ENCODE measurements around the gene SLC35B4.

Gene SLC35B4, protein sequence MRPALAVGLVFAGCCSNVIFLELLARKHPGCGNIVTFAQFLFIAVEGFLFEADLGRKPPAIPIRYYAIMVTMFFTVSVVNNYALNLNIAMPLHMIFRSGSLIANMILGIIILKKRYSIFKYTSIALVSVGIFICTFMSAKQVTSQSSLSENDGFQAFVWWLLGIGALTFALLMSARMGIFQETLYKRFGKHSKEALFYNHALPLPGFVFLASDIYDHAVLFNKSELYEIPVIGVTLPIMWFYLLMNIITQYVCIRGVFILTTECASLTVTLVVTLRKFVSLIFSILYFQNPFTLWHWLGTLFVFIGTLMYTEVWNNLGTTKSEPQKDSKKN

DNA sequence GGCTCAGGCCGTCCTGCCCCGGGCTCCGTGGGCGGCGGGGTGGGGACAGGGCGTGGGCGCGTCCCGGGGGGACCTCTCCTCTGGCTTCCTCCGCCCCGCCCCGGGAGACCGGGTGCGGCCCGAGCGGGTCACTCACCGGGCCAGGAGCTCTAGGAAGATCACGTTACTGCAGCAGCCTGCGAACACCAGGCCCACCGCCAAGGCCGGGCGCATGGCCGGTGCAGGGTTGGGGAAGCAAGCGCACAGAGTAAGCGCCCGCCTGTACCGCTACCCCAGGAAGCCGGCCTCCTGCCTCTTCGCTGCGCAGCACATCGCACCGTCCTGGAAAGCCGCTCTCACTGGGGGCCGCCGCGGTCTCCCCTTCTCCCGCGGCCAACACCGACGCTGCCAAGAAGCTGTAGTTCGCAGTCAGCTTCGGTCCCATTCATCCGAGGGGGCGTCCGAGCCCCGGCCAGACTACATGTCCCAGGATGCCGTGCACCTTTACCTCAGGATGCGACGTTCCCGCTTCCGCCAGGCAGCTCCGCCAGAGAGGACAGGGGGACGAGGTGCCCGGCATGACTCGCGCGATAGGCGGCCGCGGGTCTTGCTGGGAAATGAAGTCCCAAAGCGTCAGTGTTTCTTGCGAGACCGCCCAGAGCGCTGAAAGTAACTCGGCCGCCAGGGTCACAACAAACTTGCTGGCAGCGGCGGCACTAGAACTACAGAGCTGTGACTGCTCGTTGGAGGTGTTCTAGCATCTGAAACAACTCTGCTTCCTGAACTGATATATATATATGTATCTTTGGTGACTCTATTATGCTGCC lies at the start of gene SLC35B4:
Gene SLC35B4 (minus strand): TSS at position 392 of the 806 bp plus-strand sequence. CDS start 179 bp downstream, at position 213.
- peak; percentile 96 for DNase-seq

DNA sequence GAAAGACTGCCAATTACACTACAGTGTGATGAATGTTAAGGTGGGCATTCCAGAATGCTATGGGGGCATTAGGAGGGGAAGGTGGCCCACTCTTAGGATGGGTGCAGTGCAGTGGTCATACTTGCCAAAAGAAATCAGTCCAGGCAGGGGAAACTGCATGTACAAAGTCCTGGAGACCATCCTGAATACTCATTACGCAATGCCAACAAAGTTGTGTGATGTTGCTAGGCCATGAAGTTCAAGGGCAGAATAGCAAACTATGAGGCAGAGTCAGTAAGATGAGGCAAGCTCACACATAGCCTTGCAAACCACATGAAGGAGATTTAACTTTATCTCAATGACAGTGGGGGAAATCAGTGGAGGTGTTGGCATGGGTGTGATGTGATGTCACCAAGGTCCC lies 49.8 kb upstream of the SLC35B4 start:
- DNase-seq = no peak

DNA sequence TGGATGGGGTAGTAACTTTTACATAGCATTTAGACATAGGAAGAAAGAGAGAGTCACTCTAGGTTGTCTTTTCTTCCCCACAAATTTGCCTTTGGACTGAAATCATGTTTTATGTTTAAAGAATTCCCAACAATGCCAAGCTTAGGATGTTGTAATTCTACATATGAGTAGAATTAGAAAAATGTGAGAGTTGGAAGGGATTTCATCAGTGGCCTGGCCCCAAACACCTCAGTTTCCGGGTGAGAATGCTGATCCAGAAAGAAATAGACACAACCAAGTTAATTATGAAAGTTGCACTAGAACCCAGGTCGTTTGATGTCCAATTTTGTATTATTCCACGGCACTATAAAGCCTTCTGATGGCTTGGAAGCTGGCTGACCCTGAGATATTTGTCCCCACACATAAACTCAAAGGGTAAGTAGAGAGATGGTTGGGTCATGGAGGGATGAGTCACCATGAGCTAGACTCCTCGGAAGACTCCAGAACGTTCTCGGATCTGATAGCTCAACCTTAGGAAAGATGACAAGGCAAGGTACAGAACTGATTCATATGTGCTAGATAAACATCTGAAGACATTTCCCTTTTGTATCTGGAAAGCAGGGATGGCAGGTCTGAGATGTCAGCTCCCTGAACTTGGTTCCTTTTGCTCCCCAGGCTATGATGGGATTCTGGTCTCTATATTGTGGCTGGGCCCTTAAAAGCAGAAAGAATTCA lies 48.8 kb upstream of the SLC35B4 start:
- DNase-seq = no peak

DNA sequence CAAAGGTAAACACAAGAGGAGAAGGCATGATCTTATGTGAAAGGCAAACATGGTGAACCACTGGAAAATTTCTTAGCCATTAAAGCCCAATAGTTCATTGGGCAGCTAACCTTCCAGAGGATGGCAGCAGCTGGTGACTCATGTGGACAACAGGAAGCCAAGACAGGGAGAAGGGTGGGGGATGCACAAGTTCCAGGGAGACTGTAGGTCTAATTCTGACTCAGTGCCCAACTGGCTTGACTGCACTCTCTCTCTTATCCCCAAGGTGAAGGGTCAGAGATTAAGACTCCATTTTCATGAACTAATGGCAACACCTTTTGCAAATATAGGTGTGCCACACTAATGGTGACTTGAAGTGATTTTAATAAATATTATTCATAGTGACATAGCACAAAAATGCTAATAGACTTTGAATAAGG lies 47.9 kb upstream of the SLC35B4 start:
- no peak for DNase-seq

DNA sequence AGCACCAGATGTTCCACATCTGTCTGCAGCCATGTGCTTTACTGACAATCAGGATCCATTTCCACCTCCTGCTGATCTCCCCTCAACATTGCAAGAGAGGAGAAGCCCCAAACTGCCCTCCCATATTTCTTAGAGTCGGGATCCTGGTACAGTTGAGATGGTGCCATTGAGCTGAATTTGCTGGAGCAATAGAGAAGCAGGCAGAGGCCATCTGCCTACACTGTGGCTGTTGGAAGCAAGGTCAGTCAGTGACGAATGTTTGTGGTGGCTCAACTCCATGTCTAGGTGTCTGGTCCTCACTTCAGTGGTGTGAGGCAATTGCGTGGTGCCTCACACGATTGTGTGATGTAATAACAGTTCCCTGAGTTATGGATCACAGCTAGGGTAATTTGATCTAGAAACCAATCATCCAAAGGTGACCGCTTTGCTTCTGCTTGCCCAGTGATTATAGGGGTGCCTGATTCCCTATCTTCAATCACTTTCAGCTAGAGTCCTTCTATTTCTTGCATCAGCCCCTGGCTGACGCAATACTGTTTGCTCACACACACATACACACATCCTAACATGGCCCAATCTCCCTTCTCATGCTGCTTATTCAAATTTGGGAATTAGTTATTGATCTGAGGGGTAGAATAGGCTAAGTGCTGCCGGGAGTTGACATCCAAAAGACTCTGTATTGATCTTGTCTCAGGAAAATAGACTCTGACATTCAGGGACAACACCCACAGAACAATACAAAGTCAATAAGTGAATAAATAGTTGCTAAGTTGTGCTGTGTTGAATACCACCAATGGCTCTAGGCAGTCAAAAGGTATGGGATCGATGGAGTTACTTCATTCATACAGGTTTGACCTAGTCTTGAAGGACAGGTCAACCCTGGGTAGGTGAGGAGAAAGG lies 46.1 kb upstream of the SLC35B4 start:
- DNase-seq = no peak

DNA sequence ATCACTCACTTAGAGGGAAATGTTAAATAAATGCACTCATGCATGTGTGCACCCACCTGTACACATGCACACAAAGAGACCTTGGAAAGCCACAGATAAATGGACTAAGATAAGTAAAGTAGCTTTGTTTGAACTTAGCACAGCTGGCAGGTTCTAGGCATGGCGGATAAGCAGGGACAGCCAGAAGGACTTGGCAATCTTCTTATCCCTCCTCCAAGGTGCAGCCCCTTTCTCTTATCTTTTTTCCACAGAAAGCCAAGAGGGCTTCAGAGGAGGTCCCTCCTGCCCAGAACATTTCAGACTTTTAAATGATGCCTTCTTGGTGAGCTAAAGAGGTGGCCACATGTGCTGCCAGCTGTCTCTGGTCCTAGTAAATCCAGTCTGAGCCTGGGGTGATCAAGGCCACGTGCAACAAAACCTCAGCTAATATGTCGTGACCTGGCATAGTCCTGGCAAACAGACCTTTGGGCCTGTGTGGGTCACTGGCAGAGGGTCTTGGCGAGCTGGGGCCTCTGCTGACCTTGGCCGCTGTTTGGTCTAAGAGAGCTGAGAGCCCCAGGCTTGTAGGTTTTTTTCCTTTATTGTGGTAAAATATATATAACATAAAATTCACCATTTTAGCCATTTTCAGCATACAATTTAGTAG lies 43.2 kb upstream of the SLC35B4 start:
- DNase-seq = no peak

DNA sequence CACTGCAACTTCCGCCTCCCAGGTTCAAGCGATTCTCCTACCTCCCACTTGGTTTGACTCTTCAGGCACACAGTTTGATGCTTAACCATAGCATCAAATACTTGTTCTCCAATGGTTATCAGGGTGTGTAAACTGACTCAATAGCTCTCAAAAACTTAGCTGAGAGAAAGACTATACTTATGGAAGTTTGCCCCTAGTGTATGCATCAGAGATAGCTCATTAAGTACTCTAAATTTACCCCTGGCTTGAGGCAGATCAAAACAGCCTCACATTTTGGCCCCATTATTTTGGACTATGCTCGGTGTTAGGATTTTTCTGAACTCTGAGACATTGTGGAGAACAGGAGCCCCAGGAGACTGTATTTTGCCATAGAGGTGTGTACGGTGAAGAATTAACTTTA lies 40.8 kb upstream of the SLC35B4 start:
- no peak for DNase-seq

DNA sequence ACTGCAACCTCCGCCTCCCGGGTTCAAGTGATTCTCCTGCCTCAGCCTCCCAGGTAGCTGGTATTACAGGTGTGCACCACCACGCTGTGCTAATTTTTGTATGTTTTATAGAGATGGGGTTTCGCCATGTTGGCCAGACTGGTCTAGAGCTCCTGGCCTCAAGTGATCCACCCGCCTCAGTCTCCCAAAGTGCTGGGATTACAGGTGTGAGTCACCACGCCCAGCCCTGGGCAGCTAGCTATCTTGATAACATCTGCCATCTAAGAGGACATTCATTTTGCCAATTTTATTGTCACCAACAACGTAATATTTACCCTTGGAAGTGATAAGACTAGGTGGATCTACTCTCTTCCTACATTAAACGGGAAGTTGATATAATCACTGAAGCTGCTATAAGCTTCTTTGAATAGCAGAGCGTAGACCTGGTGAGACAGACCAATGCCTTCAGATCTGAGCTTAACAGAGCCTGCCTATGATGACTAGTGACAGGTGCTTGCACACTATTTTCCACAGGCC lies 39.7 kb upstream of the SLC35B4 start:
- no peak for DNase-seq

DNA sequence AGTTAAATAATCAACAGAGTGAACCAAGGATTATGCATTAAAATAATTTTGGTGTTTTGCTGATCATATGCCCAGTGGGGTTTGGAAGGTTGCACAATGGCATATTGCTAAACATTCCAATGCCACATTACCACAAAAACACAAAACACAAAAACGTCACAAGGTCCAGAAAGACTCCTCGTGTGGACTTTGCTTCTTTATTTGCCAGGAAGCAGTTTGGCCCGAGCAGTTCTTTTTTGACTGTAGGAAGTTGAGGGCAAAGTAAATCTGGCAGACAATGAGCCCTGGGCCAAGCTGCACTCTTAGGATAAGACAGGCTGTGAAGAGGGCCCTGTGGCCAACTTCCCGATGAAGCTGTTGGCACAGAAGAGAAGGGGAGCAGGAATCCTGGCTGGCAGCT lies 39.2 kb upstream of the SLC35B4 start:
- DNase-seq = no peak

DNA sequence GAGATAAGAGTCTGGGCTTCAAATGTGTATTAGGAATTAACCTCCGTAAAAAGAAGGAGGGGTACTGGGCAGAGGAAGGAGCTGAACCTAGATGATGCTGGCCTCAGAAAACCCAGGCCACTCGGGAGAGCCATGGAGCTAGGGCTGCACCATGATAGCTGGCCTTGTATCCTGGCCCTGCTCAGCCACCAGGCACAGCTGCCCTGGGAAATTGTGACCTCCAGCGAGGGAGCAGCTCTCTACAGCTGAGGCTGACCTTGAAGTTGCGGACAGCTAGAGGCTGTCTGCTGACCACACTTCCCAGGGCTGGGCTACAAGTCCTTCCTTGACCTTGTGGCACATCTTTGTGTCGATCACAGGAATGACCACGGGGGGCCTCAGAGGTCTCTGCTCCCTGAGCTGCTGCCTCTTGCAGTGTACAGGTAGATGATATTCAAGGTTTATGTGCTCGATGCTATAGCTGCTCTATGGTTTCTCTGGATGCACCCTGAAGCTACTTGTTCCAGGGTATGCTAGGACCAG lies 38.3 kb upstream of the SLC35B4 start:
- no peak for DNase-seq

DNA sequence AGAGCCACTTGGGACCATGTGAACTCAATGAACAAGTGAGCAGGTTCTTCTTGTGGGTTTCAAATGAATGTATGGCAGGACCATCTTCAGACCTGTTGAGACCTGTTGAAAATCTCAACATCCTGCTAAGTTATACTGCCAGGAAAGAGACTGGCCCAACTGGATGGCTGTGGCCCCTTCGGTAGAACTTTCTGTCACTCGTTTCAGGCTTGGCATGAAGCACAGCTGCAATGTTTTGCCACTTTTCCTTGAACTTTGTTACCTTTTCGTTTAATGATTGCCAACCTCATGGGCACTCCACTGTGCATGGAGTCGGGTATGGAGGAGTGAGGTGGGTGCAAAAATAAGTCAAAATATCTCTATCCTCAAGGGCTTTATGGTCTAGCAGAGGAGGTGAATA lies 36.7 kb upstream of the SLC35B4 start:
- DNase-seq = no peak

DNA sequence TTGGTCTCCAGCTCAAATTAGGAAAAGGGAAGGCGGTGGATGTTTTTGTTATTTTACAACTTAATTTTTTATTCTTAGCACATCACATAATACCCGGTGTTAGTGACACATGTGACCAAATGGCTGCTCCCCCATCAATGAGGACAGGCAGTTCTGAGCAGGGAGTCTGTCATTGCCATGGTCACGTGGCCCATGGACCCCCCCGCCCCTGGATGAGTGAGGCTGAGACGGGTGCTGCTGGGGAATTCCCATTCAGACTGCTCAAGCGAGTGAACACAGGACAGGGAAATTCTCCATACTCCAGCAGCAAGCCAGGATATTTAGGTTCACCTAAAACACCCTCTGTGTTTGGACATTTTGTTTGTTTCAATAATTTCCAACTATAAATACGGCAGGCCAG lies 34.7 kb upstream of the SLC35B4 start:
- no peak for DNase-seq

DNA sequence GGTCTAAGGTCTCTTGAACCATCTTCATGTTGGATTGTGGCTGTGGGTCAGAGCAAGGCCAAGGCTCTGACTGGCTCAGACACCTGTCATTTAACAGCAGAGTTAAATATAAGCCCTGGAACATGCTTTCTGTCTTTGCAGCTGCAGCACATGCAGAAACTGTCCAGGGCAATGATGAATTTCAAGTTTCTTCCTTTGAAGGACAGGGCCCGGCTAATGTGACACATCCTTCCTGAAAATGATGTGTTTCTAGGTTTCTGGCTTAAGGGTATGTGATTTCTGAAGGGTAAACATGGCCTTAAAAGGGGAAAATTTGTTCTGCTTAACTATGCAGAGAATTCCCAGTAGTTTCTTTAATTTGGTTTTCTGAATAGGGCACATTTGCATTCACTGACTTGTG lies 34.0 kb upstream of the SLC35B4 start:
- no peak for DNase-seq

DNA sequence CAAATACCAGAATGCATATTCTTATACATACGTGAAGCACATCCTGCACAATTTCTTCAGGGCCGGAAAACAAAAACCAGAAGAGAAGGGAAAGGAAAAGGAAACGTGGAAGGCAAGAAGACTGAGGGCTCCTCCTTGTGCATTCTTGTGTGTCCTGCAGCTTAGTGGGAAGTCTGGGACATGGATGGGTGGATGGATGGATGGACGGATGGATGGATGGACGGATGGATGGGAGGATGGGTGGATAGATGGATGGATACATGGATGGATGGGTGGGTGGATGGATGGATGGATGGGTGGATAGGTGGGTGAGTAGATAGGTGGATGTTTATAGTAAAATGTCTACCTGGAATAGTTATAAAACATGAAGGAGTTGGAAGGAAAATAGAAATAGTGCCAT lies 30.8 kb upstream of the SLC35B4 start:
- DNase-seq = no peak

DNA sequence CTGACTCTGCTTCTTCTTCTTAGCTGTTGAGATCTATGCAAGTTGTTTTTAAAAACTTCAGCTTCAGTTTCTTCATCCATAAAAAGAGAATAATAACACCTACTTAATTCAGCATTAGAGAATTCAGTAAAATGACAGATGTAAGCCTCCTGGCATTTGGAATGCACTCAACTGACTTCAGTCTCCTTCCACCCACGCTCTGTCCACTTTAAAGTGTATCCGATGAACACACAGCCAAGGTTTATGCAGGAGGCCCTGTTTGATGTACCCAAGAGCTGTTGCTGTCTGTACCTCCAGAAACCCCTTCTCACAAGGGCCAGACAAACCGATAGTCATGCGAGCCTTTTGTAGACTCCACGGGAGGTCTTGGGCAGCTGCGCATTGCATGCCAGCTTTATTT lies 27.1 kb upstream of the SLC35B4 start:
- no peak for DNase-seq

DNA sequence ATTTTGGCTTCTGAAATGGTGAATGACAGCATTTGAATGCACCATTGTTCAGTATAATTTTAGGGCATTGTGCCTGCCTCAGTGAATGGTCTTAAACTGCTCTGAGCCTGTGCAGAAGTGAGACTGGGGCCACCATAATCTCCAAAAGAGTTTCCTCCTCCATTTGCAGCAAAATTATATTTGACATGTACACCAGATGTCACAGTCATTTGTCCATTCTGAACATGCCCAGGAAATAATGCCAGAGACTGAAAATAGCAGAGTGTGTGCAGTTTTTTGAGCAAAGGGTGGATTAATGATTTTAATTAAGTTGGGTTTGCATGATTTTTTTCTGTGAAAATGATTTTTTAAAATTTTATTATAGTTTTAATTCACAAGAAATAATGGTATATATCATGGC lies 26.4 kb upstream of the SLC35B4 start:
- no peak for DNase-seq

DNA sequence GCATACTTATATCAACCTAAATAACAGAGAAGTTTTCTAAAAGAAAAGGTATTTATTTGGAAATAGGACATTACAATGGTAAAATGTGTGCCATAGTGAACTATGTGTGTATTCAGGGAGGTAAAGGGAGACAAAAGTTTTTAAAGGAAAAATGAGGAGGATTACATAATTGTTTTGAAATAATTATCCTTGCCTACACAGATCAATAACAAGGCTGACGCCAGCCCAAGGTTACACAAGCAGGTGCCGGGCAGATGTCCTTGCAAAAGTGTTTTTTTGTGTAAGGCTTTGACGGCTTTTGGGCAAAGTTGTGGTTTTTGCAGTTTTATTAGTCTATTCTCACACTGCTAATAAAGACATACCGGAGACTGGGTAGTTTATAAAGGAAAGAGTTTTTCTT lies 22.7 kb upstream of the SLC35B4 start:
- no peak for DNase-seq

DNA sequence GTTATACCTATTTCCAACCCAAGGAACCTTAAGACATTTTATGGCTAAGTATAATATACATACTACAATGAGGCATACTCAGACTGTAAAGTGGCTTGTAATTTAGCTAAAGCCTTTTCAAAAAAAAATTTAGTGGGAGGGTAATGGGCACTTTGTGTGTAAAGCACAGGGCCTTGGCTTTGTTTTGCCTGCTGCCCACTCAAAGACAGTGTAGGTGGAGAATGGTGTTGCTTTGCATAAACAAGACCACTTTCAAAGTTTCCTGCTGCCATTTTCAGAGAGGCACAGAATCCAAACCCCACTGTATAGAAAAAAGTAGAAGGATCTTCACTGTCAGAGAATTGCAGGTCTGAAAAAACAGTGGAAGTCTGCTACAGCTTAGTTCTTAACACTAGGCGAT lies 21.2 kb upstream of the SLC35B4 start:
- DNase-seq = no peak

DNA sequence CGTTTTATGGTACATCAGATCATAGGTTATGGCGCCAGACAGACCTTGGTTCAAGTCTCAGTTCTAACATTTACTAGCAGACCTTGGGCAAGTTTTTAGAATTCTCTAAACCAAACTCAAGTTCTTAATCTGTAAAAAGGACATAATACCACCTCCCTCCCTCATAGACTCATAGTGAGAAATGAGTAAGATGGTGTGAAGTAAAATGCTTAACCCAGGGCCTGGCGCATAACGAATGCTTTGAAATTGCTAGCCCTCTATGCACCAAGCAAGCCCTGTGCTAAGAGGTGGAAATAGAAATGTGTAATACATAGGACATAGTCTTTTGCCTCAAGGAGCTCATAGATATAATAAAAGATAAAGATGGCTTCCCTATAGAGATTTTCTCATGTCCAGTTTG lies 17.7 kb upstream of the SLC35B4 start:
- no peak for DNase-seq

DNA sequence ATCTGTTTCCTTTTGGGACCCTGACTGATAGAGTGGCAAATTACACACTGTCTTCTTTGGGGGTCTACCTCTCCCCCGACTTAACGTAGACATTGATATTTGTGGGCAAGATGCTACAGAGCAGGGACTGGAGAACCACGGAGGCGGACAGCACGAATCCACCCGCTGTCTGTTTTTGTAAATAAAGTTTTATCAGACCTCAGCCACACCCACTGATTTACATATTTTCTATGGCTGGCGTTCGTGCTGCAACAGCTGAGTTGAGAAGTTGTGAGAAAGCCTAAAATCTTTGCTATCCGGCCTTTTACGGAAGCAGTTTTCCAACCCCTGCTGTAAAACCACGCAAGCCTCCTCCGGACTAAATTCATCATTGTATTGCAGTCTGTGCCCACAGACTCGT lies 17.2 kb upstream of the SLC35B4 start:
- no peak for DNase-seq

DNA sequence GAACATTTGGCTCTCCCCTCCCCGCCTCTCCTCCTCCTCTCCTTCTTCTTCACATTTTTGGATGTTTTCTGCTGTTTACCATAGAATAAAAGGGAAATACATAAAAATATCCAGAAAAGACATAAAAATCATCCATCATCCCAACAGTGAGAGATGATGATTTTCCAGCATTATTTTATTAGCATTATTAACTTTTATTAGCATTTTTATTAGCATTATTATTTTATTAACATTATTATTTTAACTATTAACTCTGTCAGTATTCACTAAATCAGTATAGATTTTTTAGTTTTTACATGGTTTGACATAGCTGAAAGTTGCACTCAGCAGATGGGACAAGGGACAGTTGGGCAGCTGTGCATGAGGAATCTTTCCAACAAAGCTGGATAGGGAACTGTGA lies 16.2 kb upstream of the SLC35B4 start:
- DNase-seq = no peak

DNA sequence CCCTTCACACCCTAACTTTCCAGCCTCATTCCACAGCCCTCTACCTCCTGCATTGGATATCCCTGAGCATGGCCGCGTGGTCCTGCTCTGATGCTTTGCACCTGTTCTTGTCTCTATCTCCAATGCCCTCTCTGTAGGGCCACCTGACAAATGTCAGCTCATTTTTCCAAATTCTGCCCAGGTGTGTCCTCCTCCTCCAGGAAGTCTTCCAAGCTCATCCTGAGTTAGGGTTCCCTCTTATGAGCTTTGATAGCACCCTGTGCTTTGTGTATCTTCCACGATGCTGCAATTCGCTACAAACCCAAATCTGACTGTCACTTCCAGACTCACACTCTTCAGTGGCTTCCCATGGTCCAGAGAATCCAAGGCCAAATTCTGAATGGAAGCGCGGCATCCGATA lies 14.7 kb upstream of the SLC35B4 start:
- DNase-seq = no peak
